Measurements from ENCODE around the gene CYP27B1. TPM values are rescaled to one million over a fixed set of nuclear protein-coding genes. Genes with fewer than 3 reads are reported as not detected.
A peak's percentile ranks its signal among the peaks of the same experiment; 100 is the strongest.

The CYP27B1 gene
- polyA plus RNA-seq, 1 experiment: 0.29 TPM

GRCh38 chr12:57727758-57728395, 39.0 kb downstream of the CYP27B1 start:
- peaks cover 20% of the 10 kb centered on the region for H3K27me3 ChIP-seq (ENCODE audit: control insufficient read depth, insufficient read depth, low read length)
- H3K4me3 ChIP-seq (ENCODE audit: low read depth, low read length): no peak overlapping the region
- no peak overlapping the region for H3K27ac ChIP-seq (ENCODE audit: low read depth, low read length)
- CTCF ChIA-PET: no interaction called here
- H3K9me3 ChIP-seq (ENCODE audit: control insufficient read depth, insufficient read depth, low read length): peaks cover 5% of the 10 kb centered on the region; the same call in 1 of the 2 replicates
- no peak for TF ChIP-seq CTCF (IDR thresholded peaks at IDR 0.05; ENCODE audit: low read depth, low read length)
- DNase-seq (ENCODE audit: low read depth, low spot score): no peak
- POLR2A ChIA-PET: no interaction called here

- POLR2A ChIA-PET: interaction anchor here (0.5 to 1.7 kb wide), 2 partner anchors 9 to 26 kb away, joined by 10 to 13 read pairs; no protein-coding TSS in a partner anchor
- peaks cover 5% of the 10 kb centered on the region; the same call in 1 of the 2 replicates for H3K9me3 ChIP-seq (ENCODE audit: control insufficient read depth, insufficient read depth, low read length)
- TF ChIP-seq CTCF (IDR thresholded peaks at IDR 0.05; ENCODE audit: low read depth, low read length): peak; percentile 51
- H3K4me3 ChIP-seq (ENCODE audit: low read depth, low read length): peak overlapping the region; percentile 92
- peak overlapping the region; percentile 47 for H3K27ac ChIP-seq (ENCODE audit: low read depth, low read length)
- DNase-seq (ENCODE audit: low read depth, low spot score): no peak
- CTCF ChIA-PET: interaction anchor here (0.6 to 2.4 kb wide), 12 partner anchors 8 to 169 kb away, joined by 3 to 19 read pairs (median 6); partner anchors contain the start of genes PIP4K2C and TSPAN31
- H3K27me3 ChIP-seq (ENCODE audit: control insufficient read depth, insufficient read depth, low read length): peaks cover 13% of the 10 kb centered on the region
These were observed 39.8 kb downstream of the CYP27B1 start for GRCh38 chr12:57726884-57727757.

GRCh38 chr12:57726151-57726883, 40.6 kb downstream of the CYP27B1 start:
- Histone ChIP-seq H3K4me3 (ENCODE audit: low read depth, low read length) (peak overlapping the region; percentile 92), H3K27ac (ENCODE audit: low read depth, low read length) (peak overlapping the region; percentile 52), H3K27me3 (ENCODE audit: control insufficient read depth, insufficient read depth, low read length) (peaks cover 12% of the 10 kb centered on the region), H3K9me3 (ENCODE audit: control insufficient read depth, insufficient read depth, low read length) (peaks cover 5% of the 10 kb centered on the region; the same call in 1 of the 2 replicates)
- POLR2A ChIA-PET: interaction anchor here (0.5 to 1.7 kb wide), 5 partner anchors 10 to 115 kb away, joined by 3 to 13 read pairs (median 3); partner anchors contain the start of genes ARHGEF25 and TSPAN31
- TF ChIP-seq CTCF (IDR thresholded peaks at IDR 0.05; ENCODE audit: low read depth, low read length): peak; percentile 87
- DNase-seq (ENCODE audit: low read depth, low spot score): peak; percentile 47
- CTCF ChIA-PET: interaction anchor here (0.6 to 2.4 kb wide), 25 partner anchors 9 to 199 kb away, joined by 3 to 19 read pairs (median 5); partner anchors contain the start of genes ARHGEF25, CDK4, PIP4K2C and TSPAN31

GRCh38 chr12:57725851-57726150, 41.1 kb downstream of the CYP27B1 start:
- DNase-seq (ENCODE audit: low read depth, low spot score): no peak
- CTCF ChIA-PET: interaction anchor here (0.7 to 2.4 kb wide), 22 partner anchors 9 to 199 kb away, joined by 3 to 19 read pairs (median 5); partner anchors contain the start of genes ARHGEF25, CDK4, PIP4K2C and TSPAN31
- no peak for TF ChIP-seq CTCF (IDR thresholded peaks at IDR 0.05; ENCODE audit: low read depth, low read length)
- H3K9me3 ChIP-seq (ENCODE audit: control insufficient read depth, insufficient read depth, low read length): peaks cover 5% of the 10 kb centered on the region; the same call in 1 of the 2 replicates
- H3K27ac ChIP-seq (ENCODE audit: low read depth, low read length): no peak overlapping the region
- H3K4me3 ChIP-seq (ENCODE audit: low read depth, low read length): peak overlapping the region; percentile 92
- POLR2A ChIA-PET: interaction anchor here (0.6 to 1.7 kb wide), 4 partner anchors 10 to 115 kb away, joined by 3 to 10 read pairs (median 3); partner anchors contain the start of genes ARHGEF25 and TSPAN31
- peaks cover 8% of the 10 kb centered on the region for H3K27me3 ChIP-seq (ENCODE audit: control insufficient read depth, insufficient read depth, low read length)

Data from AG04450 (cell line).